ENCODE results near the gene ITGA5.
A peak's percentile ranks its signal among the peaks of the same experiment; 100 is the strongest.

Gene ITGA5

GRCh38 chr12:54392485-54393206 is 26.4 kb downstream of the ITGA5 start:
- no peak for DNase-seq
- in situ Hi-C loops (cut with HindIII; ENCODE audit: low pct_ligation_motif_present, low sequenced_read_pairs), result no loop called here
- Histone ChIP-seq H3K27ac (no peak overlapping the region), H3K27me3 (replicated peaks) (no peaks in the 10 kb centered on the region), H3K36me3 (replicated peaks) (peaks cover 38% of the 10 kb centered on the region), H3K4me3 (ENCODE audit: low read depth, low read length) (no peak overlapping the region)
- TF ChIP-seq CTCF (IDR thresholded peaks at IDR 0.05; ENCODE audit: low read depth, low read length, missing control alignments), result no peak

GRCh38 chr12:54390668-54391551 is 28.2 kb downstream of the ITGA5 start:
- DNase-seq, result no peak
- peak overlapping the region; percentile 37 for H3K4me3 ChIP-seq (ENCODE audit: low read depth, low read length)
- TF ChIP-seq CTCF (IDR thresholded peaks at IDR 0.05; ENCODE audit: low read depth, low read length, missing control alignments), result peak; percentile 33
- H3K27ac ChIP-seq, result no peak overlapping the region
- peaks cover 21% of the 10 kb centered on the region for H3K36me3 ChIP-seq (replicated peaks)
- H3K27me3 ChIP-seq (replicated peaks), result no peaks in the 10 kb centered on the region
- in situ Hi-C loops (cut with HindIII; ENCODE audit: low pct_ligation_motif_present, low sequenced_read_pairs), result no loop called here

- peaks cover 14% of the 10 kb centered on the region for H3K36me3 ChIP-seq (replicated peaks)
- no peaks in the 10 kb centered on the region for H3K27me3 ChIP-seq (replicated peaks)
- no peak for TF ChIP-seq CTCF (IDR thresholded peaks at IDR 0.05; ENCODE audit: low read depth, low read length, missing control alignments)
- in situ Hi-C loops (cut with HindIII; ENCODE audit: low pct_ligation_motif_present, low sequenced_read_pairs), result no loop called here
- DNase-seq, result no peak
- no peak overlapping the region for H3K27ac ChIP-seq
- H3K4me3 ChIP-seq (ENCODE audit: low read depth, low read length), result no peak overlapping the region
These were observed 28.8 kb downstream of the ITGA5 start for GRCh38 chr12:54390176-54390667.

GRCh38 chr12:54389607-54390175 is 29.4 kb downstream of the ITGA5 start:
- Histone ChIP-seq H3K27ac (no peak overlapping the region), H3K4me3 (ENCODE audit: low read depth, low read length) (no peak overlapping the region), H3K27me3 (replicated peaks) (no peaks in the 10 kb centered on the region), H3K36me3 (replicated peaks) (peaks cover 9% of the 10 kb centered on the region)
- no peak for TF ChIP-seq CTCF (IDR thresholded peaks at IDR 0.05; ENCODE audit: low read depth, low read length, missing control alignments)
- DNase-seq, result no peak
- in situ Hi-C loops (cut with HindIII; ENCODE audit: low pct_ligation_motif_present, low sequenced_read_pairs), result no loop called here

- no peak for TF ChIP-seq CTCF (IDR thresholded peaks at IDR 0.05; ENCODE audit: low read depth, low read length, missing control alignments)
- H3K36me3 ChIP-seq (replicated peaks), result peaks cover 4% of the 10 kb centered on the region
- in situ Hi-C loops (cut with HindIII; ENCODE audit: low pct_ligation_motif_present, low sequenced_read_pairs), result no loop called here
- H3K4me3 ChIP-seq (ENCODE audit: low read depth, low read length), result no peak overlapping the region
- H3K27ac ChIP-seq, result no peak overlapping the region
- no peaks in the 10 kb centered on the region for H3K27me3 ChIP-seq (replicated peaks)
- DNase-seq, result no peak
These were observed 29.9 kb downstream of the ITGA5 start for GRCh38 chr12:54389134-54389508.
